Measurements from ENCODE around the gene PRKG1.

GRCh38 chr10:52135101-52135500 is 1060.8 kb downstream of the PRKG1 start:
- TF ChIP-seq CTCF (IDR thresholded peaks at IDR 0.05; ENCODE audit: insufficient read depth, low read length), result no peak
- TF ChIP-seq POLR2AphosphoS5 (IDR thresholded peaks at IDR 0.05; ENCODE audit: low read depth), result no peak

Measured in HL-60 (cell line).